Activated naive CD8-positive, alpha-beta T cell treated with anti-CD3 and anti-CD28 coated beads, Interleukin-2, amount 10 ng/mL, durations not matched to agents 7 days and 5 days (primary cell): ENCODE results near the gene TDP2. TPM values are rescaled to one million over a fixed set of nuclear protein-coding genes. Genes with fewer than 3 reads are reported as not detected.

Source experiments
- ATAC-seq: fragments of 150-1000 bp; cut with Tn5 transposase; one replicate; pipeline ENCODE4 v1.10.0; 2021; ENCODE audit warnings: low read depth, moderate library complexity
- POLR2A ChIA-PET: fragments of 350-600 bp; sonication (Branson Sonifier 250); formaldehyde crosslinking; loops from one replicate; lab custom pipeline; 2021; ENCODE audit warnings: antibody characterized with exemption; lab: Charles Lee
- DNase-seq: peaks from one replicate; pipeline ENCODE4 v3.0.0; 2021
- H3K27ac Mint-ChIP-seq: one replicate; pipeline ENCODE4 v1.8.0; 2022; ENCODE audit warnings: mild to moderate bottlenecking, mixed read lengths
- H3K27me3 Mint-ChIP-seq: one replicate; pipeline ENCODE4 v1.8.0; 2022; ENCODE audit warnings: mild to moderate bottlenecking, moderate library complexity, mixed read lengths
- H3K36me3 Mint-ChIP-seq: one replicate; pipeline ENCODE4 v1.8.0; 2021; ENCODE audit warnings: mild to moderate bottlenecking, mixed read lengths
- H3K4me1 Mint-ChIP-seq: one replicate; pipeline ENCODE4 v1.8.0; 2021; ENCODE audit warnings: mixed read lengths
- H3K4me3 Mint-ChIP-seq: one replicate; pipeline ENCODE4 v1.8.0; 2022; ENCODE audit warnings: mild to moderate bottlenecking, moderate library complexity, mixed read lengths
- H3K9me3 Mint-ChIP-seq: one replicate; pipeline ENCODE4 v1.8.0; 2021; ENCODE audit warnings: mixed read lengths
- total RNA-seq, 2 experiments: library from RNA; stranded (reverse); gene quantifications; one replicate each; pipeline ENCODE4 v1.2.3, GENCODE V29; 2021

TDP2 gene
- total RNA-seq, 2 experiments from 2014 or later, result 48.9 to 54.5 TPM

DNA sequence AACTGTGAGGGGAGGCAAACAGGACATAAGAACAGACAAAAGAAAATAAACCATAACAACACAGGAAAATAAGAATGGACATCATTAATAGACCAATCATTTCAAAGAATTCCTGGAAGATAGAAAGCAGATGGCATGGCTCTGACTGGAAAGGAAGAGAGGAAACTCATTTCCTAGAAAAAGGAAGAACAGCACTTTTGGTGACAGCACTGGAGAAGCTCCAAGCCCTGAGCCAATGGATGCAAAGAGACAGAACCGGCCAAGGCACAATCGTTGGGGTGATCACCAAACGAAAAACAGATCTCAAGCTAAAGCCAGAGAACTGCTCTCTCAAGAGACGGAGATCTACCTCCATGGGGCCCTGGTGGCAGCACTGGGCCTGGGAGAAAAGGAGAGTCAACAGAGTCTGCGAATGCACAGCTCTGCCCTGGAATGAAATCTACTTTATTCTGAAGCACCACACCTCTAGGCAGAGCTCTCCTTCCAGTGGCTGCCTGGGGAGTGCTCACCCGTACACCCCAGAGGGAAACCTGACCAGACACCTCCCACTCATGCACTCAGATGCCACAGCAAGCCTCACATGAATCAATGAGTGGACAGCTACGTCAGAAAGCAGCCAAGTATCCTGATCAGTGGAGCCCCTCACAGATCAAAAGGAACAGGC lies 44.9 kb downstream of the TDP2 start:
- no peak overlapping the region for H3K4me3 Mint-ChIP-seq
- H3K27me3 Mint-ChIP-seq, result peaks cover 10% of the 10 kb centered on the region
- H3K36me3 Mint-ChIP-seq, result no peaks in the 10 kb centered on the region
- no peaks in the 10 kb centered on the region for H3K4me1 Mint-ChIP-seq
- POLR2A ChIA-PET, result no interaction called here
- H3K27ac Mint-ChIP-seq, result no peak overlapping the region
- no peaks in the 10 kb centered on the region for H3K9me3 Mint-ChIP-seq
- ATAC-seq, result no peak
- DNase-seq, result no peak

DNA sequence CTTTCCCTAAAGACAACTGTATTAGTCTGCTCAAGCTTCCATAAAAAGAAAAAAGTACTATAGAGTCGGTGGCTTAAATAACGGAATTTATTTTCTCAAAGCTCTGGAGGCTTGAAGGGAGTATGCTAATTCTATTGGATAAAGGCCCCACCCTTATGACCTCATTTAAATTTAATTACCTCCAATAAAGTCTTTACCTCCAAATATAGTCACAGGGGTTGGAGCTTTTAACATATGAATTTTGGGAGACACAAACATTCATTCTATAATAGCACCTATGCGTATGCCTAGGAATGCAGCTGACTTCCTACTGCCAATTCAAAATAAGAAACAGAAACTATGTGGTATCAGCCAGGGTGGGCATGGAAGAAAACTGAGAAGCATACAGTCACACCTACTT lies 46.1 kb downstream of the TDP2 start:
- H3K9me3 Mint-ChIP-seq, result no peaks in the 10 kb centered on the region
- POLR2A ChIA-PET, result no interaction called here
- DNase-seq (no peak), ATAC-seq (no peak)
- peaks cover 9% of the 10 kb centered on the region for H3K27me3 Mint-ChIP-seq
- no peaks in the 10 kb centered on the region for H3K36me3 Mint-ChIP-seq
- H3K4me3 Mint-ChIP-seq, result no peak overlapping the region
- H3K4me1 Mint-ChIP-seq, result no peaks in the 10 kb centered on the region
- H3K27ac Mint-ChIP-seq, result no peak overlapping the region

DNA sequence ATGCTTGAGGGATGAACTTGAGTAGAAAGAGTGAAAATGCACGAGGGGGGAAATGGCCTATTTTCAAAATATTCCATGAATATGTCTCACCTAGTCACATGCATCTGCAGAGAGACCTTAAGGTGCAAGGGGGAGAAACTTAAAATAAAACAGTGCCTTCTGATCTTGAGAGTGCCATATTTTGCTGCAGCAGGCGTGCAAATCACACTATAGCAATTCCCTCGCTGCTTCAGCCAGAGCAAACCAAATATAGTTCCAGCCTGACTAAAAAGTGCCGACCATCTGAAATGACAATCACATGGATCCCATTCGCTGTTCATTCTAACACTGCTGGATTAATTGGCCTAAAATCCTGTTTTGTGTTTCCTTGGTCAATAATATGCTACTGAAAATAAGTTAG lies 47.0 kb downstream of the TDP2 start:
- H3K4me3 Mint-ChIP-seq, result no peak overlapping the region
- H3K9me3 Mint-ChIP-seq, result no peaks in the 10 kb centered on the region
- peaks cover 11% of the 10 kb centered on the region for H3K27me3 Mint-ChIP-seq
- POLR2A ChIA-PET, result no interaction called here
- no peaks in the 10 kb centered on the region for H3K36me3 Mint-ChIP-seq
- H3K27ac Mint-ChIP-seq, result no peak overlapping the region
- no peaks in the 10 kb centered on the region for H3K4me1 Mint-ChIP-seq
- ATAC-seq (no peak), DNase-seq (no peak)

DNA sequence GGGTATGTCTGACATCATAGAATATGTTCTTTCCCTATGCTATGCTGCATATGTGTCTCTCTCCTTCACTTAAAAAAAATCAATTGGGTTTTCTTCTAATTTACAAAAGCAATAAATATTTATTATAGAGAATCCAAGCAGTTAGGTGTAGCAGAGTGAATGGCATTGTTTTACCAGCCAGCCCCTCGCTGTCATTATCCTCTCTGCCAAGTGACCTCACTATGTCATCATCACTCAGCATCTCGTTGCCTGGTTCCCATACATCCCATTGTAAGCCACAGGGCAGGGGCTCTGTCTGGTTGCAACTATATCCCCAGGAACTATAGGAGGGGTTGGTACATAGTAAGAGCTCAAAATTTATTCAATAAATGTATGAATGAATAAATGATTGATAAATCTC lies 52.1 kb downstream of the TDP2 start:
- H3K4me3 Mint-ChIP-seq, result no peak overlapping the region
- no peak overlapping the region for H3K27ac Mint-ChIP-seq
- POLR2A ChIA-PET, result no interaction called here
- H3K9me3 Mint-ChIP-seq, result no peaks in the 10 kb centered on the region
- H3K27me3 Mint-ChIP-seq, result peaks cover 21% of the 10 kb centered on the region
- H3K4me1 Mint-ChIP-seq, result no peaks in the 10 kb centered on the region
- no peak for DNase-seq
- no peak for ATAC-seq
- no peaks in the 10 kb centered on the region for H3K36me3 Mint-ChIP-seq

DNA sequence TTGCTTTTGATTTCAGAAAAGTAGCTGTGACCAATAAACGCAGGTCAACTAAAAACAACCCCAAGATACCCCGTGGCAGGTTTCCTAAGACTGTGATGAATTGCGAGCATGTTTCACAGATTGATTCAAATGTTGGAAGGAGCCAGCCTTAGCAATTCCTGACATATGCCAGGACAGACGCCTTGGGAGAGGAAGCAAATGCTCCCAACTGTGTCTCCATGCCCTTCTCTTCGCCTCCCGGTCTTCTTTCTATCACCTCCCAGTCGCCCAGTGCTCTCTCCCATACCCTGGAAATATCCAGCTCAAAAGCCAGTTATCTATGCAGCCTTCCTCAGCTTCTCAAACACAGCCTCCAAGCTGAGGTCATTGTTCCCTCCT lies 52.7 kb downstream of the TDP2 start:
- Mint-ChIP-seq H3K27ac (no peak overlapping the region), H3K27me3 (peaks cover 21% of the 10 kb centered on the region), H3K4me1 (no peaks in the 10 kb centered on the region), H3K4me3 (no peak overlapping the region), H3K36me3 (no peaks in the 10 kb centered on the region), H3K9me3 (no peaks in the 10 kb centered on the region)
- POLR2A ChIA-PET, result no interaction called here
- ATAC-seq (no peak), DNase-seq (no peak)

DNA sequence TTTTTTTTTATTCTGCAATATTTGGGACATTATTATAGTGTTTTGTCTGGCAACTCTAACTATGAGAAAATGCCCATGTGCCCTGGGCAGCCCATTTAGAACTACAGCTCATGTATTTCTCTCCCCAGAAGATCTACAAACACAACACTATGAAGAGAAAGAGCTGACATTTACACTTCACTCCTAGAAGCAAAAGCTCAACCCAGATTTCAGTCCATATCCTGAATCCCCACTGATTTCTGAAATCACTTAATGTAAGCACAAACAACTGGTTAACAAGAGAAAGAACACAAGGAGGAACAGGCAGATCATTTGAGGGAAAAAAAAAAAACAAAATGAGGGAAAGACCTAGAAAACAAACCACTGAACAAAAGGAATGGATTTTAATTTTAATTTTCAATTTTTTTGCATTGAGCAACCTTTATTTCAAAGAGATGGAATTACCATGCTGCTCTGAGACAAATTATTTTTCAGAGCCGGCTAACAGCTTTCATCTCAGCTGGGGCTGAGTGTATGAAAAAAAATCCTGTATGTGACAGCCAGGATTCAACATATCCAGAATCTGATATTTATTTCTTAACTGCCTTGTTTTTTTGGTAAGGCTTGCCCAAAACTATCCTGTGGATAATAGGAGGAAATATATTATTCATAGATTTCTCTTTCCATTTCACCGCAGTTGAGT lies 53.2 kb downstream of the TDP2 start:
- Mint-ChIP-seq H3K9me3 (no peaks in the 10 kb centered on the region), H3K4me1 (no peaks in the 10 kb centered on the region), H3K36me3 (no peaks in the 10 kb centered on the region), H3K27ac (no peak overlapping the region), H3K4me3 (no peak overlapping the region), H3K27me3 (peaks cover 19% of the 10 kb centered on the region)
- ATAC-seq, result no peak
- POLR2A ChIA-PET, result no interaction called here
- no peak for DNase-seq

DNA sequence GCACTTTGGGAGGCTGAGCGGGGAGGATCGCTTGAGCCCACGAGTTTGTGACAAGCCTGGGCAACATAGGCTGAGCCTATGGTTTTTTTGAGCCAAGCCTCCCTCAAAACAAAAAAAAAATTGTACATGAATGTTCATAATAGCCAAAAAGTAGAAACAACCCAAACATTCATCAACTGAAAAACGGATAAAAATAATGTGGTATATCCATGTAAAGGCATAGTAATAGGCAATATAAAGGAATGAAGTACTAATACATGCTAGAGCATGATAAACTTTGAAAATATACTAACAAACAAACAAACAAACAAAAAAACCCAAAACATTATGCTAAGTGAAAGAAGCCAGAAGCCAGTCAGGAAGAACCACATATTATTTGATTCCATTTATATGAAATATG lies 56.0 kb downstream of the TDP2 start:
- Mint-ChIP-seq H3K36me3 (no peaks in the 10 kb centered on the region), H3K27ac (no peak overlapping the region), H3K4me1 (no peaks in the 10 kb centered on the region), H3K9me3 (no peaks in the 10 kb centered on the region), H3K27me3 (peaks cover 14% of the 10 kb centered on the region), H3K4me3 (no peak overlapping the region)
- POLR2A ChIA-PET, result no interaction called here
- ATAC-seq, result no peak
- DNase-seq, result no peak

DNA sequence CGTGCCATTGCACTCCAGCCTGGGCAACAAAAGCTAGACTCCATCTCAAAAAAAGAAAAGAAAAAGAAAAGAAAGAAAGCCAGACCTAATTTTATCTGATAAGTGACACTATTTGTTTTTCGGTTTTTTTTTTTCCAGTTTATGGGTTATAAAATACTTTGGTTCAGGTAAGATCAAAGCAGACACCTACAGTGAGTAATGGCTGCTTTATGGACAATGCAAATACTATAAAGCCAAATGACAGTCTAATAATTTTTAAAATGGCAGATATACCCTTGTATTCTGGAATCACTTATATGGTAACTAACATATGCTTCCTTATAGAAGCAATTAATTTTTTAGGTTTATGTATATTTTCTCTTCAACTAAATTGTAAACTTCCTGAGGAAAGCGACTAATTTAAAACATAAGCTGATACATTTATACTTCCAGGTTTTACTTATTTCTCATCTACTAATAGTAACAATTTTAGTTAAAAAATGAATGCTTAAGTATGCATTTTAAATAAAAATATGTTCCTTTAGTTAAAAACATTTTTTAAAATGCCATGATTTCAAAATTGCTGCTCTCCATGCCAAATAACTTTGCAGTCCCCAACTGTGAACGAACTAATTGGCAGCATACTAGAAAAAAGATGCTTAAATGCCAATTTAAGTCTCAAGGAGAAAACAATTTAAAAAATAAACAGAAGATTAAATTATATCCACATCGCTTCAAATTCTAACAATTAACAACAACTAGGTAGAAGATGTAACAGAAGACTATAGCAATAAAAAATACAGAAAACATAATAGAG lies 59.2 kb downstream of the TDP2 start:
- POLR2A ChIA-PET, result interaction anchor here (0.6 kb wide), 1 partner anchor 14 kb away, joined by 3 read pairs; no protein-coding TSS in a partner anchor
- Mint-ChIP-seq H3K9me3 (no peaks in the 10 kb centered on the region), H3K4me1 (no peaks in the 10 kb centered on the region), H3K27me3 (peaks cover 8% of the 10 kb centered on the region), H3K27ac (no peak overlapping the region), H3K36me3 (no peaks in the 10 kb centered on the region), H3K4me3 (no peak overlapping the region)
- DNase-seq (no peak), ATAC-seq (no peak)

DNA sequence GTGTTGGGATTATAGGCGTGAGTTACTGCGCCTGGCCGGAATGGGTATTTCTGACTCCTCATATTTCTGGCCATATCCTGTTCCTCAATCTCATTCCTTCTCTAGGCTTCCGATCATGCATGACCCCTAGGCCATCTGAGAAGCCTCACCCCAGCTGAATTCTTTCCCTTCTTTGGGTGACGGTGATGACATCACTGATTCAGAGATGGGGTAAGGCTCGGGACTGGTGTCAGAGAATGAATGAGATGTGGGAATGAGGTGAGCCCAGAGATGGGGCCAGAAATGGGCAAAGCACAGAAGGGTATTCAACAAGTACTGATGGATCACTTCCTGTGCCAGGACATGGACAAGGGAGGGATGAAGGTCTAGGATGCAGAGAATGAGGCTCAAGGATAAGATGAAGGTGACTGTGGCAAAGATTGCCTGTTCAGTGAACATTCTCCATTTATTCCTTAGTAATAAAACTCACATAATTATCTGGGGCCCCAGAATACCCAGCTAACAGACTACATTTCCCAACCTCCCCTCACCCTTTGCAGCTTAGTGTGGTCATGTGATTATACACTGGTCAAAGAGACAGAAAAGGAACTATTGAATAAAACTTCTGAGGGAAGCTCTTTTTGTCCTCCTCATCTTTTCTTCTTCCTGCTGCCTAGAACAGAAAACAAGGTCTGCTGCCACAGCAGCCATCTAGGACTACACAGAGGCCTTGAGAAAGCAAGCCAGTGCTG lies 60.3 kb downstream of the TDP2 start:
- H3K27me3 Mint-ChIP-seq, result peaks cover 5% of the 10 kb centered on the region
- no peak overlapping the region for H3K27ac Mint-ChIP-seq
- no peaks in the 10 kb centered on the region for H3K9me3 Mint-ChIP-seq
- H3K4me3 Mint-ChIP-seq, result no peak overlapping the region
- no peaks in the 10 kb centered on the region for H3K36me3 Mint-ChIP-seq
- no peaks in the 10 kb centered on the region for H3K4me1 Mint-ChIP-seq
- ATAC-seq, result no peak
- POLR2A ChIA-PET, result interaction anchor here (0.6 kb wide), 1 partner anchor 13 kb away, joined by 3 read pairs; no protein-coding TSS in a partner anchor
- no peak for DNase-seq

DNA sequence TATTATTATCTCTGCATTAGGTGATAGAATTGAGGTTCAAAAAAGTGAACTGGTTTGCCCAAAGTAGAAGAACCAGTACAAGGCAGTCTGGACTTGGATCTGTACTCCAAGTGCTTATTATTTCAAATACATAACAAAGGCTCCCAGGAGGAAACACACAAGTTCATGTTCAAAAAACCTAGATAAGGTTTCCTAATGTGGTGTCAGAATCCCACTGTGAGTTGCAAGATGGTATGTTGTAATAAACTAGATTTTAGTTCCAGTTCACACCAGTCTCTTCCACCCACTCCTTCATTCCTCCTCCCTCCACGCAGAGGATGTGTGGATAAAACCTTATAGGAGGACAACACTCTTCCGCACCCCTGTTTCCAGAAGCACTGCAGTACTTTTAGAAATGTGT lies 63.5 kb downstream of the TDP2 start:
- Mint-ChIP-seq H3K4me1 (no peaks in the 10 kb centered on the region), H3K36me3 (no peaks in the 10 kb centered on the region), H3K9me3 (no peaks in the 10 kb centered on the region), H3K4me3 (no peak overlapping the region), H3K27me3 (peaks cover 5% of the 10 kb centered on the region), H3K27ac (no peak overlapping the region)
- DNase-seq (no peak), ATAC-seq (no peak)
- POLR2A ChIA-PET, result no interaction called here

DNA sequence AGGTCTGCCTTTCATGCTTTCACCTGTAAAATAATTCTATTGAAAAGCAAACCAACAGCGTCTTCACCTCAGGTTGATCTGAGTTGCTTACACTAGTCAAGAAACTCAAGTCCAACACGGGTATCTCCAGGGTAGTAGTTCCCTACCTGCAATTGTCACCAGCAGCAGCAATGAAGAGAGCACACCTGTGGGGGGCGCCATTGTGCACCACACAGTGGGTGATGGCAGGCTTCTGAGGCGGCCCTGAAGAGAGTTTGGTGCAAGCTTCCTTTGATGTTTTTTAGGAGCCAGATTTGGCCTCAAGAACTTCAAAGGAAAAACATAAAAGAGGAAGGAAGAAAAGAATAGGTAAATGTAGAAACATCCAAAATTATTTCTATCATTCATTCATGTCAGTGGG lies 65.8 kb downstream of the TDP2 start:
- POLR2A ChIA-PET, result interaction anchor here (0.5 kb wide), 1 partner anchor 591 kb away, joined by 5 read pairs; no protein-coding TSS in a partner anchor
- Mint-ChIP-seq H3K4me1 (no peaks in the 10 kb centered on the region), H3K27me3 (peaks cover 7% of the 10 kb centered on the region), H3K27ac (no peak overlapping the region), H3K9me3 (no peaks in the 10 kb centered on the region), H3K4me3 (no peak overlapping the region), H3K36me3 (no peaks in the 10 kb centered on the region)
- DNase-seq (no peak), ATAC-seq (no peak)
